Natural killer cell (primary cell): ENCODE measurements around the gene PKN3. TPM values are rescaled to one million over a fixed set of nuclear protein-coding genes. Genes with fewer than 3 reads are reported as not detected.
"Not testable (repeated sequence)": the region's sequence is repeated elsewhere in the genome, so short reads cannot be mapped to it uniquely, and the experiment has no call there.

ENCODE experiments used
- ATAC-seq, 3 donors: fragments of 150-1000 bp in 2 of 3; fragments of 200-7000 bp in 1 of 3; cut with Tn5 transposase; 1 replicate in 1 of 3; 2 replicates in 2 of 3; pipeline ENCODE4 v1.10.0; 2021; ENCODE audit warnings: mild to moderate bottlenecking in 2 of 3, moderate library complexity in 2 of 3
- DNase-seq, 2 donors: peaks; one replicate each; pipeline versions ENCODE4 v3.0.0 to v3.0.0-alpha.2; 2013 to 2021; ENCODE audit warnings: mixed read lengths in 1 of 2
- H3K27ac ChIP-seq: one replicate; pipeline ENCODE4 v1.5.1; 2013; ENCODE audit warnings: mild to moderate bottlenecking, low read length
- H3K27me3 ChIP-seq: one replicate; pipeline ENCODE4 v1.6.1; 2013; ENCODE audit warnings: low read length; ENCODE audit not compliant: control insufficient read depth, insufficient read depth
- H3K36me3 ChIP-seq: one replicate; pipeline ENCODE4 v1.6.1; 2013; ENCODE audit warnings: low read length; ENCODE audit not compliant: control insufficient read depth, insufficient read depth
- H3K4me1 ChIP-seq: one replicate; pipeline ENCODE4 v1.6.1; 2013; ENCODE audit warnings: low read length; ENCODE audit not compliant: control insufficient read depth, insufficient read depth
- H3K4me3 ChIP-seq: one replicate; pipeline ENCODE4 v1.5.1; 2013; ENCODE audit warnings: low read length
- H3K9me3 ChIP-seq: one replicate; pipeline ENCODE4 v1.6.1; 2013; ENCODE audit warnings: low read length; ENCODE audit not compliant: control insufficient read depth, insufficient read depth
- H3K27ac Mint-ChIP-seq, 2 donors: one replicate each; pipeline ENCODE4 v1.8.0; 2022; ENCODE audit warnings: mild to moderate bottlenecking in 2 of 2, mixed read lengths in 2 of 2, moderate library complexity in 1 of 2
- H3K27me3 Mint-ChIP-seq, 2 donors: one replicate each; pipeline ENCODE4 v1.8.0; 2022; ENCODE audit warnings: low read depth in 2 of 2, mixed read lengths in 2 of 2
- H3K36me3 Mint-ChIP-seq: one replicate; pipeline ENCODE4 v1.8.0; 2022; ENCODE audit warnings: mixed read lengths
- H3K4me1 Mint-ChIP-seq, 2 donors: one replicate each; pipeline ENCODE4 v1.8.0; 2022; ENCODE audit warnings: mixed read lengths in 2 of 2
- H3K4me3 Mint-ChIP-seq: one replicate; pipeline ENCODE4 v1.8.0; 2022; ENCODE audit warnings: mild to moderate bottlenecking, moderate library complexity, mixed read lengths
- H3K9me3 Mint-ChIP-seq, 2 donors: one replicate each; pipeline ENCODE4 v1.8.0; 2022; ENCODE audit warnings: mixed read lengths in 2 of 2
- CTCF ChIP-seq: fragments of 200-600 bp; IDR thresholded peaks from one replicate; pipeline ENCODE4 v1.8.0; 2022; ENCODE audit warnings: antibody characterized with exemption
- WGBS: methylation state at CpG from one replicate; pipeline ENCODE4 v1.1.7; 2013; ENCODE audit warnings: missing lambda C conversion rate; ENCODE audit not compliant: insufficient coverage; 5-methylcytosine and 5-hydroxymethylcytosine counted together
- intact Hi-C: fragments of 100-400 bp; cut with micrococcal nuclease; formaldehyde crosslinking; loops from one replicate; pipeline ENCODE4 v1.14.2; 2022
- total RNA-seq, 4 donors: library from RNA; stranded (reverse); fragments of 120-200 nt in 1 of 4; gene quantifications; one replicate each; pipeline versions ENCODE4 v1.2.3 to v1.2.4, GENCODE V29; 2013 to 2022

The PKN3 gene
- total RNA-seq, 3 donors from 2014 or later (not counting 1 experiment from before 2014, with no cell fraction given): 3.6 to 4.5 (median 3.9) TPM

- Mint-ChIP-seq H3K9me3 (no peaks in the 10 kb centered on the region), H3K27ac (peak within 1 kb of the TSS; percentile 97), H3K4me1 (peaks cover 0 to 8% of the 10 kb centered on the region in 2 donors), H3K4me3 (peak within 1 kb of the TSS; percentile 92), H3K27me3 (no peaks in the 10 kb centered on the region), H3K36me3 (no peaks in the 10 kb centered on the region)
- H3K9me3 ChIP-seq: no peaks in the 10 kb centered on the region
- H3K27ac ChIP-seq: peak within 1 kb of the TSS; percentile 91
- under 1% methylated on average over 85 of the region's 86 CpGs for WGBS
- DNase-seq (peak; percentile 92 to 99), ATAC-seq (peak; percentile 96 to 97 (median 96))
- H3K36me3 ChIP-seq: no peaks in the 10 kb centered on the region
- peaks cover 14% of the 10 kb centered on the region for H3K4me1 ChIP-seq
- peak within 1 kb of the TSS; percentile 54 for H3K4me3 ChIP-seq
- intact Hi-C loops: loop anchor here (1.0 to 2.0 kb wide), 2 partner anchors 30 to 68 kb away; partner anchors contain the start of gene ZDHHC12
- TF ChIP-seq CTCF: no peak
- H3K27me3 ChIP-seq: no peaks in the 10 kb centered on the region
These were observed 45.6 kb upstream of the PKN3 start, which contains the start of gene DYNC2I2 for GRCh38 chr9:128656416-128657343. DYNC2I2 (minus strand) TSS chr9:128656847; CDS start chr9:128656726, 121 bp downstream.

- 97% methylated on average over 13 of the region's 13 CpGs for WGBS
- peak overlapping the region; percentile 54 for H3K4me3 ChIP-seq
- TF ChIP-seq CTCF: no peak
- H3K27me3 ChIP-seq: no peaks in the 10 kb centered on the region
- no peaks in the 10 kb centered on the region for H3K27me3 Mint-ChIP-seq
- DNase-seq (no peak), ATAC-seq (no peak)
- intact Hi-C loops: loop anchor here (2.0 kb wide), 1 partner anchor 29 kb away; no protein-coding TSS in a partner anchor
- peak overlapping the region; percentile 91 for H3K27ac ChIP-seq
- H3K36me3 ChIP-seq: no peaks in the 10 kb centered on the region
- peaks cover 14% of the 10 kb centered on the region for H3K4me1 ChIP-seq
- peak overlapping the region; percentile 97 for H3K27ac Mint-ChIP-seq
- H3K4me1 Mint-ChIP-seq: peaks cover 0 to 8% of the 10 kb centered on the region in 2 donors
- no peaks in the 10 kb centered on the region for H3K9me3 Mint-ChIP-seq
- H3K4me3 Mint-ChIP-seq: peak overlapping the region; percentile 92
- H3K36me3 Mint-ChIP-seq: no peaks in the 10 kb centered on the region
- H3K9me3 ChIP-seq: no peaks in the 10 kb centered on the region
These were observed 45.0 kb upstream of the PKN3 start for GRCh38 chr9:128657344-128657704.

GRCh38 chr9:128657796-128658195, 44.5 kb upstream of the PKN3 start:
- H3K36me3 ChIP-seq: no peaks in the 10 kb centered on the region
- peak overlapping the region in 1 of 2 donors; percentile 97 for H3K27ac Mint-ChIP-seq
- no peaks in the 10 kb centered on the region for H3K9me3 ChIP-seq
- whole genome bisulfite sequencing: 96% methylated on average over 2 of the region's 3 CpGs
- no peak overlapping the region for H3K4me3 ChIP-seq
- intact Hi-C loops: loop anchor here (2.0 kb wide), 1 partner anchor 29 kb away; no protein-coding TSS in a partner anchor
- no peak for DNase-seq
- no peaks in the 10 kb centered on the region for H3K36me3 Mint-ChIP-seq
- ATAC-seq: no peak
- no peak for TF ChIP-seq CTCF
- peaks cover 14% of the 10 kb centered on the region for H3K4me1 ChIP-seq
- peaks cover 0 to 8% of the 10 kb centered on the region in 2 donors for H3K4me1 Mint-ChIP-seq
- H3K27me3 ChIP-seq: no peaks in the 10 kb centered on the region
- no peaks in the 10 kb centered on the region for H3K9me3 Mint-ChIP-seq
- H3K27me3 Mint-ChIP-seq: no peaks in the 10 kb centered on the region
- H3K27ac ChIP-seq: no peak overlapping the region
- no peak overlapping the region for H3K4me3 Mint-ChIP-seq

- ATAC-seq, H3K36me3 Mint-ChIP-seq, H3K27me3 ChIP-seq, H3K9me3 ChIP-seq, H3K27ac ChIP-seq, H3K9me3 Mint-ChIP-seq, H3K27me3 Mint-ChIP-seq, H3K4me3 ChIP-seq, intact Hi-C loops, H3K4me1 Mint-ChIP-seq, H3K36me3 ChIP-seq, H3K27ac Mint-ChIP-seq, H3K4me3 Mint-ChIP-seq, DNase-seq, H3K4me1 ChIP-seq: not testable (repeated sequence)
- 93% methylated on average over 8 of the region's 8 CpGs for WGBS
These were observed 35.8 kb upstream of the PKN3 start for GRCh38 chr9:128666481-128666941.
